A673 (cell line): ENCODE measurements around the gene BMP8B.

Experiments used
- CTCF ChIP-seq: fragments of 300-800, 200-600 bp; sonication (generic); conservative IDR thresholded peaks from 2 replicates; pipeline ENCODE4 v1.5.1; 2017; ENCODE audit warnings: low read depth, mild to moderate bottlenecking, antibody characterized with exemption, low read length, moderate library complexity, mixed read lengths
- EZH2 ChIP-seq: fragments of 200-600 bp; sonication (generic); IDR thresholded peaks from 2 replicates; pipeline ENCODE4 v1.6.1; 2017; ENCODE audit warnings: borderline replicate concordance, low read depth, mild to moderate bottlenecking, mixed read lengths, antibody characterized with exemption, low read length; ENCODE audit not compliant: poor library complexity, severe bottlenecking

- TF ChIP-seq CTCF = no peak
- TF ChIP-seq EZH2 = no peak
Observed at GRCh38 chr1:39776886-39777285, 11.8 kb downstream of the BMP8B start.
